Measurements from ENCODE around the gene TLK2. TPM values are rescaled to one million over a fixed set of nuclear protein-coding genes. Genes with fewer than 3 reads are reported as not detected.

TLK2 gene
- total RNA-seq, 1 experiment from 2014 or later, result 54.7 TPM

DNA sequence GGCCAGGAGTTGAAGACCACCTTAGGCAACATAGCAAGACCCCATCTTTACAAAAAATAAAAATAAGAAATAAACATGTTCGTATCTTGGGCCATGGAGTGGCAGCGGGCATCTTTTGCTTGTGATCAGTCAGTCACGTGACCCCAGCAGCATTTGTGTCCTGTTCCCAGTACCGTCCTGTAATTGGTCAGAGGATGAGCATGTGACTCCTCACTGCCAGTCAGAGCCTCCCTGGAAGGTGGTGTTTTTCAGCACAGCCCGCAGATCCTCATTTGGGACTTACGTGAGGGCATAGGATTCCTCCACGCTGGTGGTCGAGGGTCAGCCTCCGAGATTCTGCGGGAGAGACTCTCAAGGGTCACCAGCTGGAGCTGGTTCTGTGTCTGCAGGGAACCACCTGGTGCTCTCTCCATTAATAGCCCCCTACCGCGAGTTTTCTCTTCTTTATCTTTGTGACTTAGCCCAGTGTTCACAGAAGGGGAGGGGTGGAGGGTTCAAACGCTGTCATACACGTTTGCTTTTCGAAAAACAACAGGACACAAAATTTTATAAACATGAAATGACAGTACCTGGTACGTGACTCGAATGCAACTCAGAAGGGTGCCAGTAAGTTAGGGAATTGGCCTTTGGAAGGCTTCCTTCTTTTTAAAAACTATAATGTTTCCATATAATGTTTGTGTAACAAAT lies 166.0 kb downstream of the TLK2 start:
- TF ChIP-seq EZH2 (IDR thresholded peaks at IDR 0.05; ENCODE audit: borderline replicate concordance, low read depth, low read length, poor library complexity, severe bottlenecking), result no peak
- TF ChIP-seq, protein P1, sequence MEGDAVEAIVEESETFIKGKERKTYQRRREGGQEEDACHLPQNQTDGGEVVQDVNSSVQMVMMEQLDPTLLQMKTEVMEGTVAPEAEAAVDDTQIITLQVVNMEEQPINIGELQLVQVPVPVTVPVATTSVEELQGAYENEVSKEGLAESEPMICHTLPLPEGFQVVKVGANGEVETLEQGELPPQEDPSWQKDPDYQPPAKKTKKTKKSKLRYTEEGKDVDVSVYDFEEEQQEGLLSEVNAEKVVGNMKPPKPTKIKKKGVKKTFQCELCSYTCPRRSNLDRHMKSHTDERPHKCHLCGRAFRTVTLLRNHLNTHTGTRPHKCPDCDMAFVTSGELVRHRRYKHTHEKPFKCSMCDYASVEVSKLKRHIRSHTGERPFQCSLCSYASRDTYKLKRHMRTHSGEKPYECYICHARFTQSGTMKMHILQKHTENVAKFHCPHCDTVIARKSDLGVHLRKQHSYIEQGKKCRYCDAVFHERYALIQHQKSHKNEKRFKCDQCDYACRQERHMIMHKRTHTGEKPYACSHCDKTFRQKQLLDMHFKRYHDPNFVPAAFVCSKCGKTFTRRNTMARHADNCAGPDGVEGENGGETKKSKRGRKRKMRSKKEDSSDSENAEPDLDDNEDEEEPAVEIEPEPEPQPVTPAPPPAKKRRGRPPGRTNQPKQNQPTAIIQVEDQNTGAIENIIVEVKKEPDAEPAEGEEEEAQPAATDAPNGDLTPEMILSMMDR (conservative IDR thresholded peaks at IDR 0.05; ENCODE audit: low read depth, low read length), result no peak
- CTCF ChIA-PET, result no interaction called here

DNA sequence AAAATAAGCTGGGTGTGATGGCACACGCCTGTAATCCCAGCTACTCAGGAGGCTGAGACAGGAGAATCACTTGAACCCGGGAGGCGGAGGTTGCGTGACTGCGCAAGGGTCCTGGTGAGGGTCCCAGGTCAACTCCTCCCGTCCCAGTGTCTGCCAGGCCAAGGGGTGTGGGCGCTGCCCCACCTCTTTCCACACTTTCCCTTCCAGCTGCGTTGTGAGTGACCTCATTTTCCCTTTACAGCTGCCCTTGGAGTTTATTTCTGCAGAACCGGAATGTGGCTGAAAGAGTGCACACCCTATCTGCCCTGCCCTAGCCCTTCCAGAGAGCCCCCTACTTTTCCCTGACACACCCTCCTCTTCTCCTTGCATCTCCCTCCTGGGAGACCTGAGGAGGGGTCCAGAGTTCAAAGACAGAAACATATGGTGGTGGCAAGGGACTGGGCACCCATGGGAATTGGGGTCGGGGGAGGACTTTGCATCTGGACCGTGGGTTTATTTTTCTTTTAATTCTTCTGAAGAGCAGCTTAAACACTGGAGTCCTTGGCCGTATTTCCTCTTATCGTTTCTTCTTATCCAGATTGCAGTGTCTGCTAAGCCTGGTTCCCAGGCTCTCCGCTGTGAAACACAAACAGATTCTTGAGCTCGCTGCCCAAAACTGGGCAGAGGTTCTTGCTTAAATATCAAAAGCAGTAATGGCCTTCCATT lies 169.8 kb downstream of the TLK2 start:
- ChIA-PET POLR2A (ENCODE audit: low non-redundant PET) (no interaction called here), CTCF (no interaction called here)
- H3K27ac ChIP-seq (ENCODE audit: low read depth, low read length, poor library complexity, severe bottlenecking), result no peak overlapping the region
- H3K9me3 ChIP-seq (ENCODE audit: low read depth, low read length, poor library complexity, severe bottlenecking), result no peaks in the 10 kb centered on the region
- no peak for DNase-seq (ENCODE audit: low spot score)
- TF ChIP-seq EZH2 (IDR thresholded peaks at IDR 0.05; ENCODE audit: borderline replicate concordance, low read depth, low read length, poor library complexity, severe bottlenecking), result no peak
- TF ChIP-seq, protein P1 (conservative IDR thresholded peaks at IDR 0.05; ENCODE audit: low read depth, low read length), result no peak
- no peaks in the 10 kb centered on the region for H3K27me3 ChIP-seq (replicated peaks; ENCODE audit: insufficient read depth, low read depth, low read length, poor library complexity)
- H3K36me3 ChIP-seq (ENCODE audit: insufficient read depth, low read length, poor library complexity, severe bottlenecking), result no peaks in the 10 kb centered on the region
- no peak overlapping the region for H3K4me3 ChIP-seq (ENCODE audit: low read depth, low read length, poor library complexity, severe bottlenecking)
- H3K4me1 ChIP-seq (ENCODE audit: insufficient read depth, low read length, poor library complexity, severe bottlenecking), result peaks cover 14% of the 10 kb centered on the region
- intact Hi-C loops (cut with micrococcal nuclease; ENCODE audit: unreplicated experiment), result no loop called here
- BruUV-seq (replicated peaks), result no TSS peak

More for the DNA sequence above, 166.0 kb downstream of the TLK2 start:
- H3K4me3 ChIP-seq (ENCODE audit: low read depth, low read length, poor library complexity, severe bottlenecking), result no peak overlapping the region
- intact Hi-C loops (cut with micrococcal nuclease; ENCODE audit: unreplicated experiment), result no loop called here
- no peak for DNase-seq (ENCODE audit: low spot score)
- H3K27ac ChIP-seq (ENCODE audit: low read depth, low read length, poor library complexity, severe bottlenecking), result no peak overlapping the region
- H3K27me3 ChIP-seq (replicated peaks; ENCODE audit: insufficient read depth, low read depth, low read length, poor library complexity), result no peaks in the 10 kb centered on the region
- POLR2A ChIA-PET (ENCODE audit: low non-redundant PET), result no interaction called here
- BruUV-seq (replicated peaks), result no TSS peak
- H3K36me3 ChIP-seq (ENCODE audit: insufficient read depth, low read length, poor library complexity, severe bottlenecking), result no peaks in the 10 kb centered on the region
- H3K4me1 ChIP-seq (ENCODE audit: insufficient read depth, low read length, poor library complexity, severe bottlenecking), result no peaks in the 10 kb centered on the region
- no peaks in the 10 kb centered on the region for H3K9me3 ChIP-seq (ENCODE audit: low read depth, low read length, poor library complexity, severe bottlenecking)

DNA sequence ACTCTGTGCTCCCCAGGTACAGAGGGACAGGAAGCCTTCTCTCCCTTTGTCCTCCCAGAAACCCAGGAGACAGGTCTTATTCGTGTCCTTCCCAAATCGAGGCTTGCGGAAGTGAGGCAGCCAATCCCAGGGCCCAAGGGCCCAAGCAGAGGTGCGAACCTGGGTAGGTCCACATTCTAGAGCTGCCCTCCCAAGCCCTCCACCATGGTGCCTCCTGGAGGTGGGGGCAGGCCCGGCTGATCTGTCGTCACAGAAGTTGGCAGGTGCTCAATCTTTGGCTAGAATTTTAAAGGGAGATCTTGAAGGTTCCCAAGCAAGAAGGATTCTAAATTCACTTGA lies 170.3 kb downstream of the TLK2 start:
- POLR2A ChIA-PET (ENCODE audit: low non-redundant PET), result no interaction called here
- TF ChIP-seq EZH2 (IDR thresholded peaks at IDR 0.05; ENCODE audit: borderline replicate concordance, low read depth, low read length, poor library complexity, severe bottlenecking), result no peak
- TF ChIP-seq, protein P1 (conservative IDR thresholded peaks at IDR 0.05; ENCODE audit: low read depth, low read length), result no peak
- CTCF ChIA-PET, result no interaction called here
- peaks cover 16% of the 10 kb centered on the region for H3K4me1 ChIP-seq (ENCODE audit: insufficient read depth, low read length, poor library complexity, severe bottlenecking)
- no peaks in the 10 kb centered on the region for H3K9me3 ChIP-seq (ENCODE audit: low read depth, low read length, poor library complexity, severe bottlenecking)
- H3K4me3 ChIP-seq (ENCODE audit: low read depth, low read length, poor library complexity, severe bottlenecking), result no peak overlapping the region
- H3K27ac ChIP-seq (ENCODE audit: low read depth, low read length, poor library complexity, severe bottlenecking), result no peak overlapping the region
- no TSS peak for BruUV-seq (replicated peaks)
- H3K36me3 ChIP-seq (ENCODE audit: insufficient read depth, low read length, poor library complexity, severe bottlenecking), result no peaks in the 10 kb centered on the region
- H3K27me3 ChIP-seq (replicated peaks; ENCODE audit: insufficient read depth, low read depth, low read length, poor library complexity), result no peaks in the 10 kb centered on the region
- intact Hi-C loops (cut with micrococcal nuclease; ENCODE audit: unreplicated experiment), result no loop called here
- DNase-seq (ENCODE audit: low spot score), result no peak

All from A673 (cell line).